GM21619 (cell line): Measurements from ENCODE around the gene ATP5PD.

Source experiments
- ATAC-seq: cut with Tn5 transposase; IDR thresholded peaks from one replicate; pipeline ENCODE4 v1.9.1; 2021; ENCODE audit not compliant: unreplicated experiment

ATP5PD gene

DNA sequence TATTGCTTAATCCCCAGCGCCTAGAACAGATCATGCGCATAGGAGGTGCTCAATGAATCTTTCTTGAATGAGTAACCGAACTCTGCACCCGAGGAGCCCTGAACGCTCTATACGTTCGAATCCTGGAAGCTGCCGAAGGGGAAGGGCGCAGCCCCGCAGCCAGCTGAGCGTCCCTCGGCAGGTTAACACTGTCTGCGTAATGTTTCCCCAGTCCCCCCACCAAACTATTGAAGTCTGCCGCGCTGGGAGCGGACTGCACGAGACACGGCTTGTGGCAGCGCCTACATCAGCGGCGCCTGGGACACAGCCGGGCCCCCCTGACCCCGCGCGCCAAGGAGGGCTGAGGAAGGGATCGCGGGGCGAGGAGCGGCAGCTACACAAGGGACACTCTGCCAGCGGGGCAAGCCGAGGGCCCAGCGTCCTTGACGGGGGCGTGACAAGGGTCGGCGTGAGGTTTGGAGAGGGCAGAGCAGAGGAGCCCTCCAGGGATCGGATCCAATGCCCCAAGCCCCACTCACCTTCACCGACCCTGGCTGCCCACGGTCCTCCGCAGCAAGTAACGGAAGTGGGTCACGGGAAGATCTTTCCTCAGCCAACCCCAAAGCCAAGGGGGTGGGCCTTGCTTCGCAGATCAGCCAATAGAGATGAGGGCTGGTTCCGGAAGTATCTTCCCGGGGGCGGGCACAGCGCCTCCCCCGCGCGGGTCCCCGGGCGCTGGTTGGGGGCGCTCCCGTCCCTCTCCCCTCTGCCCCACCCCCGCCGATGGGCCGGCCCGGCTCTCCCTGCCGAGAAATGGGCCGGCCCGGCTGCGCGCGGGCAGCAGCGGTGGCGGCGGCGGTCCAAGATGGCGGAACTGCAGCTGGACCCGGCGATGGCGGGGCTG, at the start of gene ATP5PD, which contains the start of gene KCTD2:
Gene ATP5PD, minus strand, starts transcription at position 563 of the 883 bp plus-strand sequence. CDS start 4,319 bp downstream, outside the sequence.
Gene KCTD2, plus strand, starts transcription at position 819 of the 883 bp plus-strand sequence. Its CDS starts 26 bp downstream, at position 845.
- ATAC-seq = peak; percentile 94

DNA sequence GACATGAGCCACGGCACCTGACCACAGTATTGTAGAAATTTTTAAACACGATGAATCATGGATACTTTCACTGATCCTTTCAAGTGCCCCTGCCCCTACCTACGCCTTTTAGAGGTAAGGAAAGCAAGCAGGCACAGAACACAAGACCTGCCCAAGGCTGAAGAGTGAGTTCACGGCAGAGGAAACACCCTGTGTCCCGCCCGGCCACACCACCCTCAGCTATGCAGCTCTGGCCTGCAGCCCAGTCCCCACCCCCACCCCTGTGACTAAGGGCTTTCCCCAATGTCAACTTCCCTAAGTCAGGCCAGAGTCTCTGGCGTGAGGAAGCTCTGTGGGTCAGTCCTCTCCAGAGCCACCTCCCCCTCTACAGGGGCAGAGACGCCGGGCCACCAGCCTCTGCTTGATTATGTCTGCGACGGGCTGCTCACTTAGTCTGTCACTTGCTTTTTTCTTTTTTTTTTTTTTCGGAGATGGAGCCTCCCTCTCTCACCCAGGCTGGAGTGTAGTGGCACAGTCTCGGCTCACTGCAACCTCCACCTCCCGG, 49.4 kb upstream of the ATP5PD start:
- ATAC-seq = no peak

DNA sequence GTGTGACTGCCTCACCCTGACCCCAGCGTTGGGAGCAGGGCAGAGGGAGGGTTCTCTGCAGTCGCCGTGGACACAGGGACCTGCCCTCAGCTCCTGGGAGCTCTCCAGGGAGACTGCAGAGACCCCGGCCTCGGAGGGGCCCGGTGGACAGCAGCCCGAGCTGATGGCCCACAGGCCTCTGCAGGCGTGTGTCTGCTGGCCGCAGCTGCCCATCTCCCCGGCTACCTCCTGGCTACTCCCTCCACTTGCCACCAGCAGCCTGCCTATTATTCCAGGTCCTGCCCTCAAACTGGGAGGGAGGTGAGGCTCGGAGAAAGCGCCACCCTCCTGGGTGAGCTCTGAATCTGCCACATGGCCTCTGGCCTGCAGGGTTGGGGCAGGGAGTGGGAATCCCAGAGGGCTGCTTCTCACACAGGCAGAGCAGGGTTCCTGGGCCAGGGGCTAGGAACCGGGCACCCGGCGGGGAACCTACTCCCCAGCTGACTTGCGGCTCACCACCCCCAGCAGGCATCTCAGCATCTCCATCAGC, 48.2 kb upstream of the ATP5PD start:
- ATAC-seq = no peak

DNA sequence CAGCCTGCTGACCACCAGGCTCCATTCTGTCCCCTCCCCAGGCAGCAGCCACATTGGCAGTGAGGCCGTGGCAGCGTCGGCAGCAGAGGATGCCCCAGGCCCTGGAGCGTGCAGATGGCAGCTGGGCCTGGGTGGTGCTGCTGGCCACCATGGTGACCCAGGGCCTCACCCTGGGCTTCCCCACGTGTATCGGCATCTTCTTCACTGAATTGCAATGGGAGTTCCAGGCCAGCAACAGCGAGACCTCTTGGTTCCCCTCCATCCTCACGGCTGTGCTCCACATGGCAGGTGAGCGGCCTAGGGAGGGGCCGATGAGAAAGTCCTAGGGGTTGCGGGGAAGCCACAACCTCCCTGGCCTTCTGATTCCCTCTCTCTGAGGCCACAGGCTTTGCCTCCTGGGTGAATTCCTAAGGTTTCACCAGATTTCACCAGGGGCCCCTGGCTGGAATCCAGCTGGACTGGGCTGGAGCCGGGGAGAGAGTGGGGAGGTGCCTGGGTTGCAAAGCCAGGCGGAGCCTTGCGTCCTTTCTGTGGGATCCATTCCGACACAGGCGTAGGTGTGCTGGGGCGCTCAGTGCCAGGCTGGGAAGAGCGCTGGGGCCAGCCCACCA, 46.9 kb upstream of the ATP5PD start:
- ATAC-seq = no peak

DNA sequence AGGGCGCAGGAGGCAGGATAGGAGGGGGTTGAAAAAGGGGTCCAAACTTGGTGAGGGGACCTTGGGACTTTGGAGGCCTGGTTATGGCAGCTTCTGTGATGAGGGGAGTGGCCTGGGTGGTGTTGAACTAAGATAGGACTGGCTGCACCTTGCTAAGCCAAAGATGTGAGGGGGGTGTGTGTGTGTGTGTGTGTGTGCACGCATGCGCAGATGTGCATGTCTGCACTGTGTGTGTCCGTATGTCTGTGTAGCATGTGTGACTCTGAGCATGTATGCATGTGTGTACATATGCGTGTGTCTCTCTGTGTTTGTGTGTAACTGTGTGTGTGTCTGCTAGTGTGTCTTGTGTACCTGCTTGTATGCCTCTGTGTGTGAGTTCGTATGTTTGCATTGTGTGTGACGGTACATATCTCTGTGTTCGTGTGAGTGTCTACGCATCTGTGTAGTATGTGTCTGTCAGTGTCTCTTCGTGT, 45.1 kb upstream of the ATP5PD start:
- ATAC-seq = no peak

DNA sequence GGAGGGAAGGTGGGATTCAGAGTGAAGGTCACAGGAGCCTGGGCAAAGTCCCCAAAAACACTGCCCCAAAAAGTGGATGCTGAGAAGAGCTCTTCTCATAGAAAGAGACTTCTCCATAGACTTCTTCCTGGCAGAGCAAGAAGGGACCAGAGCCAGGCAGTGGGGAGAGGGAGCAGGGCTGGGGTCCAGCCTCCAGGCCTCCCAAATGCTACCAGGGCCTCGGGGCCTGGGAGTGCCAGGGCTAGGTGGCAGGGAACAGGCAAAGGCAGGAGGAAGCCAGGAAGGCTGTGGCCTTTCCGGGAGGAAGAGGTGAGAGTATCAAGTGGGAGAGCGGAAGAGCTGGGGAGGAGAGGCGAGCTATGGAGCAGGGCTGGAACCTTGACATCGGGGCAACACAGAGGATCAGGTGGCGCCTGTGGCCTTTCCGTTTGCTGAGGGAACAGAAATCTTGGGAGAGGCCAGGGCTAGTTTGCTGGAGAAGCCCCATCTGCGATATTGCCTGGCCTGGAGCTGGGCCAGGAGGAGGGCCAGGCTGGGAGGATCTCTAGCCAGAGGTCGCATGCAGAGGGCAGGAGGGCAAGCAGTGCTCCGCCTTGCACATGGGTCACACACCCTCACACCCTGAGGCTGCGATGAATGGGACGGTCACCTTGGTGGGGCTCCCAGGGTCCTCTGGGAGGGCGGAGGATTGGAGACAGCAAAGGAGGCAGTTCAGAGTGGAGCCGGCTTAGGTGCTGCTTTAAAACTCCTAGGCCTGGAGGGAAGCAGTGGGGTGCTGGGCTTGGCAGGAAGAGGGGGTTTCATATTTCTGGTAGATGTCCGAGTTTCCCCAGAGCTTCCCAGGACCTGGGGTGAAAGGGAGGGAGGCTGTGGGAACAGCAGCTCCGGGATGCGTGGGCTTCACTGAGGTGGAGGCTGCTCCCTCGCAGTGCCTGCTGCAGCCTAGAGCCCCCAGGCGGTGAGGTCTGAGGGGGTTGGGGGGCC, 44.4 kb upstream of the ATP5PD start:
- no peak for ATAC-seq

DNA sequence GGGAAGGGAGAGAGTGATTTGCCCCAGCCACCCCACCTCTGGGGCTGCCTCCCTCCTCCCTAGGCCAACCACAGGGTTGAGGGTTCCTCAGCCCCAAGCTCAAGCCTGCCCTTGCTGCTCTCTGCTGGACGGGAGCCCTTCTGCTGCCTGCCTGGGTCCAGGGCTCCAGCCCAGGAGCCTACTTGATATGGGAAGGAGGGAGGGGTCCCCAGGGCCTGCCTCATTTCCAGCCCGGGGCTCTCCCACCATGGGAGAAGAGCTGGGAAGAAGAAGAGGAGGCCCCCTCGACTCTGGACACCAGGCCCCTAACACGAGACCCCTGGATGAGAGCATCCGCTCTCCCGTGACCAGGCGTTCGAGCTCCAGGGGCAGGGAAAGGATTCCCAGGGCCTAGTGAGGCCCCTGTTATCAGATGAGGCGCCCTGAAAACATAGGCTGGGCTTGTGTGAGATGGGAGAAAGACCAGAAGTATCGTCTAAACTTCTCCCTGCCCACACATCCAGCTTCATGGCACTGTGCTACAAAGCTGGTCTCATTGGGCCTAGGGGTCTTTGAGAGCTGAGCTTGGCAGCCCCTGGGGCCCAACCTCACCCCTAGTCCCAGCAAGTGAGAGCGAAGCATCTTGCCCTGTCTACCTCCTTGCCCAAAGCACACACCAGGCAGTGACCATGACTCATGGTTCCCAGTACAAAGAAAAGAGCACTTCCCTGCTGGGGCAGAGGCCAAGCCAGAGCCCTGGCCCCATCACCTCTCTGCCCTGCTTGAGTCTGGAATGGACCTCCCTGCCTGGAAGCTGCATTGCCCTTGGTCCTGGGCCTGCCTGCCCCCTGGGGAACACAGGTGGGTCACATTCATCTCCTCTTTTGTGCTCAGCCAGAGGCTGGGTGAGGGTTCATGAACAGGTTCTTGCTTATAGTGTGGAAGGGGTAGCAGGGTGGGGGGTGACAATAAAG, 42.0 kb upstream of the ATP5PD start:
- ATAC-seq = no peak

DNA sequence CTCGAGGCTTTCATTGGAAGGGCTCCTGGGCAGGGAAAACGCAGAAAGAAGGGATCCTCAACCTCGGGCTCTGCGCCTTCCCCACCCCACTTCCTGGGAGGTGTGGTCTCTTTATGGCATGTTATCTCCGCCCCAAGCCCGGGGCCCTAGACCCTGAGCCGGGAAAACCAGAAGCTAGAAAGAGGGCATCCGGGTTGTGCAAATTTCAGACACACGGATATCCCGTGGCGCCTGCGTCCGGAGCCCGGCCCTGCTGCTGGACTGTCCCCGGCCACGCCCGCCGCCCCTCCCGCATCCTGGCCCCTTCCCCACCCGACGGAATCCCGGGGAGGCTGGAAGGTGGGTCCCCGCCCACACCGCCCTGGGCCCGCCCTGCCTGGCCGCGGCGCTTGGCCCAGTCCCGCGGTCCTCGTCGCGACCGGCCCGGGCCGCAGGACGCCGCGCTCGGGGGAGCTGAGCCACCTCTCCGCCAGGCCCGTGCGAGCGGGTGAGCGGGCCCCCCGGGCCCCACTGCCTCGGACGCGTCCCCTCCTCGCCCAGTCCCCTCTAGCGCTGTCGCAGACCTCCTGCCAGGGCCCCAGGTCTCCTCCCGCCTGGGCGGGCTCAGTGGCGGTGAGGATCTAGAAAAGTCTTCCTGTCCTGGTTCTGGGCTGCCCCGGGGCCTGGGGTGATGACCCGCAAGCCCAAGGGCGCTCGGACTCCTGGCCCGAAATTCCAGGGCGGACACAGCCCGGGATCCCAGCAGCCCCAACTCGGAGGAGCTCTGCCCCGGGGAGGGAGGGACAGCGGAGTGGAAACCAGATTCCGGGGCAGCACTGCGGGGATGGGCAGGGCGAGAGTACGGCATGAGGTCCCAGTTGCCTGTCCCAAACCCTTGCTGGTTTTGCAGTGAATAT, 41.0 kb upstream of the ATP5PD start, which contains the start of gene SLC16A5:
Gene SLC16A5, plus strand, starts transcription at position 397 of the 896 bp plus-strand sequence. CDS start 5,683 bp downstream, outside the sequence.
- ATAC-seq = peak; percentile 51

DNA sequence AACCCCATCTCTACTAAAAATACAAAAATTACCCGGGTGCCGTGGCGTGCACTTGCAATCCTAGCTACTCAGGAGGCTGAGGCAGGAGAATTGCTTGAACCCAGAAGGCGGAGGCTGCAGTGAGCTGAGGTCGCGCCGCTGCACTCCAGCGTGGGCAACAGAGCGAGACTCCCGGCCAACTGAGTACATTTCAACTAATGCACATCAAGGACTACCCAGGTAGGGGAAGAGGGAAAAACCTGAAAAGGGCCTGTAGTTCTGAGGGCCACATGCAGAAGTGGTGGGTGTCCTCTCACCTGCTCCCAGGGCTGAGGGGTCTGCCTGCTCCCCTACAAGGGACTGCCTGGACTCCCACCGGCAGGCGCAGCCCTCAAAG, 40.4 kb upstream of the ATP5PD start:
- ATAC-seq = no peak

DNA sequence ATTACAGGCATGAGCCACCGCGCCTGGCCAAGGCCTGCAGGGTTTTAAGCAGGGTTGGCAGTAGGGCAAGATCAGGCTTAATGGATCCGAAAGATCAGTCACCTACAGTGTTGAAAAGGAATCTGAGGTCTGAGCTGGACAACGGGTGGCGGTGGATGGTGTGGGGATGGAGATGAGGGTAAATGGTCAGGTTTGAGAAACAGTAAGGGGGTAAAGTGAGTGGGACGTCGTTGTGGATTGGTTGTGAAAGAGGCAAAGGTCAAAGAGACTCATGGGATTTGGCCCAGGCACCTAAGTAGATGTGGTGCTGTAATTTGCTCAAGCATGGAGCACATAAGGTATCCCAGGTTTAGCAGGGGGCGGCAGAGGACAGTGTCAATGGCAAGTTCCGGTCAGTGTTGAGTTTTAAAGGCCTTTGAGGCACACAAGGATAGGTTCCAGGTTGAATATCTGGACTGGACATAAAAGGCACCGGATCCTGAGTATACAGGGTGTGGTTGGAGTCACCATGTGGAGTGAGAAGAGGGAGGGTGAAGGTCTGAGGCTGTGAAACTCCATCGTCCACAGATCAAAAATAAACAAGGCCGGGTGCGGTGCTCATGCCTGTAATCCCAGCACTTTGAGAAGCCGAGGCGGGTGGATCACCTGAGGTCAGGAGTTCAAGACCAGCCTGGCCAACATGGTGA, 39.9 kb upstream of the ATP5PD start:
- no peak for ATAC-seq

DNA sequence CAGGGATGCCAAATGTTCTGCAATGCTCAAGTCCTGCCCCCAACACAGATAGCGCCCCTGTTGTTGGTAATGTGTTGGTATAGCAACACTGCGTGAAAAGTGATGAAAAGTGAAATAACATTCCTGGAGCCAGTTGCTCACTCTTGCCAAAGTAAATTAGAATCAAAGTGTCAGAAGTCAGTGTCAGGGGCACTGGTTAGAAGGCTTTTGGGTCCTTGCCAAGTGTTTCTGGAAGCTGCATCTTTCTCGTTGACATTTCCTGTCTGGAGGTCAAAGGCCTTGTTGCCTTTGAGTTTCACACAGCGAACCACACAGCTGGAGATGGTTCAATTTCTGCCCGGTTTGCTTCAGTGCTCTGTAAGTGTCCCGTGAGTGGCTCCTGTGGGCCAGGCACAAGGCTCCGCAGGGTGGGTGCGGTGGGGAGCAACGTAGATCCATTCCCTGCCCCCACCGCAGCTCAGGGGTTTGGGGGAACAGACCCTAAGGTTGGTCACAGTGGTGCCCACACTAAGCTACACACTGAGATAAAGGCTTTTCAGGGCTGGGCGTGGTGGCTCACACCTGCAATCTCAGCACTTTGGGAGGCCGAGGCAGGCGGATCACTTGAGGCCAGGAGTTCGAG, 37.4 kb upstream of the ATP5PD start:
- no peak for ATAC-seq

DNA sequence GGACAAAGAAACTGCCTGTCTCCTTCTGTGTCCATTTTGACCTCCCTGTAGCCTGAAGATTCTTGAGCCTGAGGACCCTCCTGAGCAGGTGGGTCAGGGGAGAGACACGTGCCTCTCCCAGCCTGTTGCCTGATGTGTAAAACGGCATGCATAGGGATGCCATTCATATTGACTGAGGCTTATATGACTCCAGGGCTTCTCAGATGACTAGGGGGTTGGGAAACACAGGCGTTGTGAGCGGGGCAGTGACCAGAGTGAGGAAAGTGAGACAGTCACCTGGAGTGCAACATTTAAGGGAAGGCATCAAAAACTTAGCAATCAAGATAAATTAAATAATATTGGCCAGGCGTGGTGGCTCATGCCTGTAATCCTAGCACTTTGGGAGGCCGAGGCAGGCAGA, 35.9 kb upstream of the ATP5PD start:
- no peak for ATAC-seq

DNA sequence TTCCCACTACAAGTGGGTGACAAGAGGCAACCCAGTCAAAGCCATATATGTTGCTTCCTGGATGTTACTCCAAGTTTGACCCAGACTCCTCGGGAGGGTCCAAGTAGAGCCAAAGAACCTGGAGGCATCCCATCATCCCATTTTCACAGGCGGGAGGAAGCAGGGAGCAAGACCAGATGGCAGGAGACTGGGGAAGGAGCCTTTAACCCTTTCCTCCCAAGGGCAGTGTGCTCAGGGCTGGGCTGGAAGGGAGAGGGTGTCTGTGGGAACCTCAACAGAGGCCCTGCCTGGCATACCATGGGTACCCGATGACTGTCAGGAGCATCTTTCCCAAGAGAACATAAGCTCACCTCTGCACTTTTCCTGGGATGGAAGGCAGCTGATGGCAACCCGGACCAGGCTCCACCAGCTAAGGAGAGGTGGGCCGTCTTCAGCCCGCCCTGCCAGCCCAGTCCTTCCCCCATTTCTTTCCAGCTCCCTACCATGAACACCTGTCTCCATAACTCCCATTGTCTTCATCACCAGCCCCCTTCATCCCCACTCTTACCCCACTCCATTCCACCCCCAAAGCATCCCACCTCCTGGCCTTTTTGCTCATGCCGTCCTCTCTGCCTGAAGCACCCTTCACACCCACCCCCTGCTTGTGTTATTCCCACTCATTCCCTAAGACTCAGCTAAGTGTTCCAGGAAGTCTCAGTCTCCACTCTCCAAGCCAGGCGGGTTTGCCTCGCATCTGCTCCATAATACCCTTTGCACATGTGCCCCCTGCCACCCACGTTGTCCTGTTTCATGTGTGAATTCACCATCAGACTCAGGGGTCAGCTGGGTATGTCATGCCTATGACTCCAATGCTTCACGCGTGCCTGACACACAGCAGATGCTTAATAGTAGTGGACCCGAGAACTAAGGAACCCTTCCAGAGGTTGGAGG, 35.1 kb upstream of the ATP5PD start:
- ATAC-seq = no peak

DNA sequence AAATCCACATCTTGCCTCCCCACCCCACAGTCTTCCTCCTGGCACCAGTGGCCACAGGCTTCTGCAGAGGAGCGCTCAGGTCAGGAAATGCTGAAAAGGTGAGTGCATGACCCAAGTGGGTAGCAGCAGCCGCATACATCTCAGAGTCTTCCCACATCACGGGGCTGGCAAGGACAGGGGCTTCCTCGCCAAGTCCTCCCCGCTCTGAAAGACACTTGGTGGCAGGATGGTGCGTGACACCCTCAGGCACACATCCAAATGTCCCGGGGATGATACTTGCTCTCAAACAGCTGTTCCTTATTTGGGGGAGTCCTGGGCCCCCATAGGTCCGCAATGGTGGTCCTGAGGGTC, 32.2 kb upstream of the ATP5PD start:
- ATAC-seq = no peak

DNA sequence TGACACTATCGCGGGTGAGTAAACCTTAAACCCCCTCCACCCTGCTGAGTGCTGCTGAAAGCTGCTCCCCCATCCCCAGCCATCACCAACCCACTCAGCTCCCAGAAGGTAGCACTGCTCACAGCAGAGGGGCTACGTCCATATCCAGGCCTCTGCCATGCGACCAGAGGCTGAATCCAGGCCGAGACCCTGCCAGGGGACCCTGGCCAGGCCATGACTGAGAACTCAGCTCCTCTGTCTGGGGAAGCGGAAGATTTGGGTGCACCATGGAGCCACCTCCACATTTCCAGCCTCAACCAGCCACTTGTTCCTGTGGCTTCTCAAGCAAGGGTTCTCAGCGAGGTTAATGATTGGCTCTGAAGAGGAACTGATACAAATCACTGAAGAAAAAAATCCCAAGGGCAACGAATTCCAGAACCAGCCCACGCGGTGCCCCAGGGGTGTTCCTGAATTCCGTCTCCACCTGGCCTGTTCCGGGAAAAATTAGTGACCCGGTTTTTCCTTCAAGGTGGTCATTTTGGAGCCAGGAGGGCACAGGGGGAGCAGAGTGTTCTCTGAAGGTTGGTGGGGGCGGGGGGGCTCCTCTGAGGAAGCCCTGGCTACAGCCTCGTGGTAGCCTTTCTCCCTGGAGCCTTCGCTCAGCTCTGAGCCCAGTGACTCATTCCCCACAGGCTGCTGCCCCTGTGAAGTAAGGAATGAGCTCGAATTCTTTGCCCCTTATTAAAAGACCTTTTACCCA, 31.7 kb upstream of the ATP5PD start:
- peak; percentile 39 for ATAC-seq
